Measurements from ENCODE around the gene HGF.

Gene HGF

GRCh38 chr7:81776948-81777630, 7.2 kb upstream of the HGF start:
- no peak for DNase-seq

GRCh38 chr7:81776161-81776560, 6.3 kb upstream of the HGF start:
- no peak for DNase-seq

DNA sequence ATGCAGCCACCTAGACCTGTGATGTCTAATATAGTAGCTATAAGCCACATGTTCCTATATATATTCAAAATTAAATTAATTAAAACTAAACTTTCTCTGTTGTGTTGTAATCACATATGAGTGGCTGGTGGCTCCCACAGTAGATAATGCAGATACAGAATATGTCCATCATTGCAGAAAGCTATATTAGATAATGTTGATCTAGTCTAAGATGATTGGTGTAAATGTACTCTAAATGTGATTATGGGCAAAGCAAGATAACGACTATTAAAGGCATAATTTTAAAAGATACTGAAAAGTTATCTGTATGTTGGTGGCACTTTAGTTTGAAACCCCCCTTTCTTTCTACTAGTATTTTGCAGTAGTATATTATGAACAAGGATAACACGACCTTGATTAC, 5.7 kb upstream of the HGF start:
- no peak for DNase-seq

DNA sequence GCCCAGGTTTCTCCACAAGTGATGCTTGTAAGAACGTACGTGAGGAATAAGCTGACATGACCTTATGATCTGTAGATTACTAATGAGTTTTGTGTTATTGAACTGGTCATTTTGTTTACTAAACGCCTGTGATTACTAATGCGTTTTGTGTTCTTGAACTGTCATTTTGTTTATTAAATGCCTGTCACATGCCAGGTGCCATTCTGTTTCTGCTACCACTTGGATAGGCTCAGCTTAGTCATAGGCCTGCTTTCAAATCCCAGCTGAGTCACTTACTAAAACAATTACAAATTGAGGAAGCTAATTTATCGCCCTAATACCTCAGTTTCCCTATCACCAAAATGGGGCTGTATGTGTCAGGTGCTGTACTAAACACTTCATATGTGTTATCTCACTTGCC, 4.7 kb upstream of the HGF start:
- no peak for DNase-seq

DNA sequence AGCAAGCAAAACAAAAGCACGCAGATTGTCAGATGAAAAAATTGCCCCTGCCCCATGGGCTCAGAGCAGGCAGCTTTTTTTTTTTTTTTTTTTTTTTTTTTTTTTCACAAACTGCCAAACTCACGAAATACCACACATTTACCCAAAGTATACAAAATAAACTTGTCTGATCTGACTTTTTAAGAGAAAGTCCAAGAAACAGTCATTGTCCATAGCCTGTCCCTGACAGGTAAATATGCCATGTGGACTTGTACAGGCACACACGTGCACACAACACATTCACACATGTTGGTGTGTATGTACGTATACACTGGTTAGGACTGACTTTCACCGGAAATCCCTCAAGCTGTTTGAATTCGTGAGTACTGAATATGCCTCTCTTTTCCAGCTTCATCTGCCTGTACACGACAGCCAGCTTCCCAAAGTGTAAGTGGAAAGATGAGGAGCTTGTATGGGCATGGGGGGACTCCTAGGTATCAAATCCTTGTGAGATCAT, 929 bp upstream of the HGF start:
- no peak for DNase-seq

- DNase-seq = no peak
These were observed 682 bp downstream of the HGF start for GRCh38 chr7:81768951-81769778.

DNA sequence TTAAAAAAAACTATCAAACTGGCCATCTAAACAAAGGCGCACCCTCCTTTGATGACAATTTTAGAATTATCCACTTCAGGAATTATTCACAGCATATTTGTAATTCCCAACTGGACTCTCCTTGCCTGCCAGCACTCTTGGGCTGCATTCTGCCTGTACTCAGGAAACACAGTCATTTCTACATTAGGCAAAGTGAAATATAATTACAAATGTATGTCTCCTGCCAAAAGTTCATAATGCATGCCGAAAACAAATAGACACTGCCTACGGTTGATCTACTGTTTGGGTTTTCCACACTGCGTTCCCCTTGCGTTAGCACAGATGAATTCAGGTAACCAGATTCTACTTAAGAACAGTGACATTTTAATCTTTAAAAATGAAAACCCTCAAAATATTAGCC, 1.9 kb downstream of the HGF start:
- DNase-seq = no peak

DNA sequence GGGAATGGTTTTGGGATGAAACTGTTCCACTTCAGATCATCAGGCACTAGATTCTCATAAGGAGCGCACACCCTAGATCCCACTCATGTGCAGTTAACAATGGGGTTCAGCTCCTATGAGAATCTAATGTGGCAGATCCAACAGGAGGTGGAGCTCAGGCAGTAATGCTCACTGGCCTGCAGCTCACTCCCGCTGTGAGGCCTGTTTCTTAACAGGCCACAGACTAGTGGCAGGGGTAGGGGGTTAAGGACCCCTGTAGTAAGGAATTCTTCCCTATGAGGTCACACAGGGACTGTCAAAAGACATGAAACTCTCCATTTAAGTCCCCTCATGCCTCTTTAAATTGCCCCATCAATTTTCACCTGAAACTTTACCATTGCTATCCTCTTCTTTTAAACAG, 8.0 kb downstream of the HGF start:
- no peak for DNase-seq

GRCh38 chr7:81761031-81761430, 8.8 kb downstream of the HGF start:
- no peak for DNase-seq

GRCh38 chr7:81754918-81755696, 14.7 kb downstream of the HGF start:
- DNase-seq = no peak

- no peak for DNase-seq
These were observed 16.5 kb downstream of the HGF start for GRCh38 chr7:81753392-81753791.

DNA sequence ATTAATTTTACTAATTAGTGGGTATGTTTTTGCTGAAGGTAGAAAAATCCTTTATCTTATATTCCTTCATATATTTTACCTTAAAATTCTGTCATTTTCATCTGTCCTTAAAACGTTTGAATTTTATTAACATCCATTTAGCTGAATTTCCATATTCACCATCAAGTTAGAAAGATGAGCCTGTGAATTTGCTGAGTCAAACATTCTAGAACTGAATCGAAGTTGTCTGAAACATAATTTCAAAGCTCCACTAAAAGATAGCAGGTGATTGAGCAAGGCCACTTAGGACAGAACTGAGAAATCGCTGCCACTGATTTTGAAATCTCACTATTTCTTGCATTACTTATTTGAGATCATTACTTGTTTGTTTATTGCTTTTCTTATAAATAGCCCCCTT, 17.5 kb downstream of the HGF start:
- no peak for DNase-seq

DNA sequence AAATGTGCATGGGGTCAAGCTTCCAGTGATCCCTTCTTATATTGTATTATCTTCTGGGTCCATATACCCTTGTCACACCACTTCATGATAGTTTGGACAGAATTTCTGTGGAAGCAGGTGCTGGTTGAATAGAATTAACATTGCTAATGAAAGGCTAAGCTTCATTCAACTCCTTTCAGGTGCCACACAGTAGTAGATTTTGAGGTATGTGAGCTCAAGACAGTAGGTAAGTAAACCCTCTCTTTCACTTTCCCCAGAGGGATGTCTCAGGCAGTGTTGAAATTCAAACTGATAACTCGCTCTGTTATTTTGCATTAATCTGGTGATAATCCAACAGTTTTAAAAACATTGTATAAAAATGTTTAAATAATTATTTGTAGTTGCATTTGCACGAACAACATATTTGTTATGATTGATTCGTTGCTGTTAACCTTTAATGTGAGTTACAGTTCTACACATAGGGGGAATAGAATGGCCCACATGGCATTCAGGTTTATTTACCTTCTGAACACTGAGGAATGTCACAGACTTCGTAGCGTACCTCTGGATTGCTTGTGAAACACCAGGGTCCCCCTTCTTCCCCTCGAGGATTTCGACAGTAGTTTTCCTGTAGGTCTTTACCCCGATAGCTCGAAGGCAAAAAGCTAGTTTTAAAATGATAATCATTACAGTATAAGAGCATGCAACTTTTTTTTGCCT, 18.1 kb downstream of the HGF start:
- DNase-seq = no peak

DNA sequence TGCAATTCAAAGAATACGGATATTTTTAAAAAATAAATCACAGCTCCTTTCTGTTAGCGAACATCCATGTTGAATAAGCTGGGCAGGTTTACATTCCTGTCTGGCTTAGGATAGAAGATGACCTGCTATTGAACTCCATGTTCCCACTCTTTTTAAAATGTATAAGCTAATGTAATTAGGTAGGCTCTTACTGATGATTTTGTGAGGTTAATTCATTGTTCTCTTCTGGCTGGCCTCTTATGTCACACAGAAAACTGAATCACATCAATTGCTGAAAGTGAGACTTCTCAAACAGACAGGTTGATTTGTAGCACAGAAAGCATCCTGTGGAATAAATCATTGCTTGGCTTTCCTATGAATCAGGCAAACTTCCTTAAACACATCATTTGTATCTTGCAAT, 24.2 kb downstream of the HGF start:
- DNase-seq = no peak

DNA sequence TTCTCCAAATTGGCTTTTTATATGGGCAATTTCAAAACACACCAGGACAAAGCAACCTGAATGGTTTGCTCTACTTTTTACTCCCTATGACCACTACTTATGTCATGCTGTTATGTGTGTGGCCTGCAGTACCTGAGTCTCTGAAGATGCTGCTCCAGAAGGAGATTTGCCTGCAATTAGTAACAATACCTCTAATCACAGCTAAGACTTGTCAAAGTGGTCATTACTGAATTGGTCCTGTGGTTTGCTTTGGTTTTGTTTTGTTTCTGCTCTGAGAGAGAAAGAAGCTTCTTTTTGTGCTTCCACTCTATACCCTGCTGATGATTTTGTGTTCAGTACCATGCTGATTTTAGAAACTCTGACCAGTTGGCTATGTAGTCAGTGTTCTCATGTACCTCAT, 25.5 kb downstream of the HGF start:
- DNase-seq = no peak

DNA sequence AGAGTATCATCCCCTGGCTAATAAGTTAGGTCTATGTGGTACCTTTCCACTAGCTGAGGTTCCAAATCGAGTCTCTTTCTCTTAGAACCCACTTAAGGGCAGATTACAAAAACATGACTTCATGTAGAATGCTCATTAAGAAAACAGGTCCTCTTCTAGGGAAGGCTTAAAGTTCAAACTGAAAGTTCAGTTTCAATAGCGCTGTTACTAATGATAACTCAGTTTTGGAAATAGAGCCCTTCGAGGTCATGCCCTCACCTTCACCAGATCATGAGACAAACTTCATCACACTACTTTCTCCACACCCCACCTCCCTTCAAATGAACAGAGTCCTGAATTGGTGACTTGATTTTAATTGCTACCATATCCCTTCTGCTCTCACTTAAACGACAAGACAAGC, 26.2 kb downstream of the HGF start:
- no peak for DNase-seq

- no peak for DNase-seq
These were observed 26.6 kb downstream of the HGF start for GRCh38 chr7:81743201-81743600.

DNA sequence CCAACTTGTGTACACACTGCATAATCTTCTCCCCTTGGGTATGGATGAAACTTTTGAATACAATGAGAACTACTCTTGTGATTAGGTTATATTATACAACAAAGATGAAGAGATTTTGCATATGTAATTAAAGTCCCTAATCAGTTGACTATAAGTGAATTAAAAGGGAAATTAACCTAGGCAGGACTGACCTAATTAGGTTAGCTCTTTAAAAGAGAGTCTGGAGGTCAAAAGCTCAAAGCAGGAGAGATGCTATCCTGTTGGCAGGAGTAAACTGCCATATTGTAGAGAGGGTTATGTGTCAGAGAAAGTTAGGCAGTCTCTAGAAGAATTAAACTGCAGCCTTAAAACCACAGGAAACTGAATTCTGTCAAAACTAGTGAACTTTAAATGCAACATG, 29.4 kb downstream of the HGF start:
- DNase-seq = no peak

- no peak for DNase-seq
These were observed 33.8 kb downstream of the HGF start for GRCh38 chr7:81736091-81736490.

DNA sequence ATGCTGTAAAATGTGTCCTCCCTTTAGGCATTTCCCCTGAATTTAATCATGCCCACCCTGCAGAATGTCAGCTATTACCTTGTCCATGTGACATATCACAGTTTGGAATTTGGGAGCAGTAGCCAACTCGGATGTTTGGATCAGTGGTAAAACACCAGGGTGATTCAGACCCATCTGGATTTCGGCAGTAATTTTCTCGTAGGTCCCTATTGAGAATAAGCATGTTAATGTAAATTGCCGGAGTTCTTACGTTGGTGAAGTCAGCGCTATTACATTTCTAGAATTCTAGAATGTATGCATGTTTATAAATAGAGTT, 44.1 kb downstream of the HGF start:
- no peak for DNase-seq

DNA sequence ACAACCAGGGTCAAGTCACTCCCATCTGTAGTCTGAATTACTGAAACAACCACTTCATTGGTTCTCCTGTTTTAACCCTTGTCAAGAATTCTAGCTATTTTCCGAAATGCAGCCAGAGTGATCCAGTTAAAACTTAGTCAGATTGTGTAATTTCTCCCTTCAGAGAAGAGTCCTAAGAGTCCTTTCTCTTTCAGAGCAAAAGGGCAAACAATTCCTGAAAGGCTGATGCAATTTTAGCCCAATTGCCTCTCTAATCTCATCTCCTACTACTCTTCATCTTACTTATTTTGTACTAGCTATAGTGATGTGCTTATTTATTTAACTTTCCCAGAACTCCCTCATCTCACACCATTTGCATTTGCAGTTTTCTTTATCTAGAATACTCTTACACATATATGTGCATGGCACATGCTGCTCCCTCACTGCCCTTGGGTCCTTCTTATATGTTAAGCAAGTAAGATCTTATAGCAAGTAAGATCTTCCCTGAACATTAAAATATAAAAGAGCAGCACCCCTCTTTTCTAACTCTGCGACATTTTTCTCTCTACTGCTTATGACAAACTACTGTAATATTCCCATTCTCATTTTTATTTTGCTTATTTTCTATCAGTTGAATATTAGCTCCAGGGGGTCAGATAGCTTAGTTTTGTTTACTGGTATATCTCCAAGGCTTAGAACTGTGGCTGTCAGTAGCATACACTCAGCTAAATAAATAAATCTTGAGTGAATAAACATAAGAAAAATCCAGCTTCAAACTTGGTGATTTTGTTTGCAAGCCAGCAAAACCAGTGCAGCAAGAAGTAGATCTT, 44.6 kb downstream of the HGF start:
- no peak for DNase-seq
